HepG2 (cell line): ENCODE measurements around the gene DNAJB2. TPM values are rescaled to one million over a fixed set of nuclear protein-coding genes. Genes with fewer than 3 reads are reported as not detected.

Experiments
- ATF7 ChIP-seq, 2 experiments: fragments of 450-650 bp in 1 of 2; sonication (generic) in 1 of 2; formaldehyde crosslinking in 1 of 2; IDR thresholded peaks; 2 replicates each; pipeline versions ENCODE4 v1.4.0 to v1.6.1; 2016 to 2020; ENCODE audit warnings: antibody characterized with exemption in 1 of 2, mild to moderate bottlenecking in 1 of 2, missing genetic modification reagents in 1 of 2
- ELF4 ChIP-seq: sonication (generic); formaldehyde crosslinking; IDR thresholded peaks from 2 replicates; pipeline ENCODE4 v1.5.0; 2020; ENCODE audit warnings: missing genetic modification reagents, mild to moderate bottlenecking, moderate library complexity, borderline replicate concordance
- FOXA1 ChIP-seq, 2 experiments: fragments of 450-650 bp in 1 of 2; sonication (generic) in 1 of 2; formaldehyde crosslinking in 1 of 2; IDR thresholded peaks; 2 replicates each; pipeline versions ENCODE4 v1.4.0 to v1.6.1; 2016 to 2020; ENCODE audit warnings: missing genetic modification reagents in 1 of 2
- HOXA7 ChIP-seq: sonication (generic); formaldehyde crosslinking; IDR thresholded peaks from 2 replicates; pipeline ENCODE4 v1.8.1; 2022; ENCODE audit warnings: mild to moderate bottlenecking, missing genetic modification reagents, moderate library complexity
- IRF2 ChIP-seq: IDR thresholded peaks from 2 replicates; pipeline ENCODE4 v1.6.1; 2018; ENCODE audit warnings: missing genetic modification reagents, missing compliant biosample characterization
- LCORL ChIP-seq, 2 experiments: fragments of 450-650 bp in 1 of 2; sonication (generic) in 1 of 2; formaldehyde crosslinking in 1 of 2; IDR thresholded peaks; 2 replicates each; pipeline versions ENCODE4 v1.5.0 to v1.6.1; 2017 to 2020; ENCODE audit warnings: antibody characterized with exemption in 1 of 2, missing genetic modification reagents in 1 of 2
- MLLT10 ChIP-seq: sonication (generic); formaldehyde crosslinking; IDR thresholded peaks from 2 replicates; pipeline ENCODE4 v1.4.0; 2020; ENCODE audit warnings: missing genetic modification reagents
- MNT ChIP-seq: fragments of 450-650 bp; IDR thresholded peaks from 2 replicates; pipeline ENCODE4 v1.6.1; 2016
- POLR2AphosphoS5 ChIP-seq: IDR thresholded peaks from 2 replicates; pipeline ENCODE4 v1.6.1; 2012; ENCODE audit warnings: low read depth, low read length
- SMC3 ChIP-seq: IDR thresholded peaks from 2 replicates; pipeline ENCODE4 v1.6.1; 2011; ENCODE audit warnings: low read length, improper control_type of control experiment
- ZNF138 ChIP-seq: sonication (generic); formaldehyde crosslinking; IDR thresholded peaks from 2 replicates; pipeline ENCODE4 v1.5.0; 2020; ENCODE audit warnings: mild to moderate bottlenecking, low read depth, missing genetic modification reagents
- ZNF17 ChIP-seq: sonication (generic); formaldehyde crosslinking; IDR thresholded peaks from 2 replicates; pipeline ENCODE4 v1.5.0; 2020; ENCODE audit warnings: mild to moderate bottlenecking, missing genetic modification reagents
- ZNF251 ChIP-seq: sonication (generic); formaldehyde crosslinking; IDR thresholded peaks from 2 replicates; pipeline ENCODE4 v1.9.0; 2021; ENCODE audit warnings: mild to moderate bottlenecking, missing genetic modification reagents
- ZNF343 ChIP-seq: sonication (generic); formaldehyde crosslinking; IDR thresholded peaks from 2 replicates; pipeline ENCODE4 v1.4.0; 2020; ENCODE audit warnings: mild to moderate bottlenecking, missing genetic modification reagents
- ZNF563 ChIP-seq: sonication (generic); formaldehyde crosslinking; IDR thresholded peaks from 2 replicates; pipeline ENCODE4 v1.8.0; 2022; ENCODE audit warnings: mild to moderate bottlenecking, moderate library complexity, missing genetic modification reagents
- ZNF672 ChIP-seq: sonication (generic); formaldehyde crosslinking; IDR thresholded peaks from 2 replicates; pipeline ENCODE4 v1.8.1; 2022; ENCODE audit warnings: missing genetic modification reagents
- polyA plus RNA-seq, 8 experiments: library from polyadenylated mRNA; depleted of rRNA in 3 of 8; stranded (reverse) in 7 of 8; unstranded in 1 of 8; fragments of >200 nt; fragmentation: Illumina TruSeq in 4 of 8; extraction: Trizol in 4 of 8; gene quantifications; 2 replicates each; pipeline versions ENCODE4 v1.2.1 to v1.2.3, GENCODE V29; 2011 to 2016; ENCODE audit warnings: low read depth in 4 of 8, missing spikeins in 1 of 8, mixed read lengths in 1 of 8; ENCODE audit not compliant: insufficient read depth in 1 of 8
- total RNA-seq, 5 experiments: library from RNA; depleted of rRNA; stranded (reverse); fragments of >200 nt; fragmentation: Illumina TruSeq; extraction: Trizol; gene quantifications; 2 replicates each; pipeline ENCODE4 v1.2.3, GENCODE V29; 2016; ENCODE audit warnings: low read depth in 1 of 5
- TF ChIP-seq, protein P1 (sequence below): sonication (generic); formaldehyde crosslinking; conservative IDR thresholded peaks from 2 replicates; pipeline ENCODE4 v1.4.0; 2020; ENCODE audit warnings: missing genetic modification reagents
- TF ChIP-seq, protein P2 (sequence below): sonication (generic); formaldehyde crosslinking; IDR thresholded peaks from 2 replicates; pipeline ENCODE4 v1.5.0; 2020; ENCODE audit warnings: mild to moderate bottlenecking, missing genetic modification reagents
- TF ChIP-seq, protein P3 (sequence below): sonication (generic); formaldehyde crosslinking; IDR thresholded peaks from 2 replicates; pipeline ENCODE4 v1.8.0; 2022; ENCODE audit warnings: missing genetic modification reagents, mild to moderate bottlenecking, borderline replicate concordance
- TF ChIP-seq, protein P4 (sequence below): sonication (generic); formaldehyde crosslinking; IDR thresholded peaks from 2 replicates; pipeline ENCODE4 v1.5.1; 2020; ENCODE audit warnings: mild to moderate bottlenecking, missing genetic modification reagents, borderline replicate concordance

DNAJB2 gene
- total and polyA plus RNA-seq, 2 of the 13 experiments (the other 11 are each of a cell fraction or from before 2014, with no cell fraction given) = 21.3 to 31.1 TPM

DNA sequence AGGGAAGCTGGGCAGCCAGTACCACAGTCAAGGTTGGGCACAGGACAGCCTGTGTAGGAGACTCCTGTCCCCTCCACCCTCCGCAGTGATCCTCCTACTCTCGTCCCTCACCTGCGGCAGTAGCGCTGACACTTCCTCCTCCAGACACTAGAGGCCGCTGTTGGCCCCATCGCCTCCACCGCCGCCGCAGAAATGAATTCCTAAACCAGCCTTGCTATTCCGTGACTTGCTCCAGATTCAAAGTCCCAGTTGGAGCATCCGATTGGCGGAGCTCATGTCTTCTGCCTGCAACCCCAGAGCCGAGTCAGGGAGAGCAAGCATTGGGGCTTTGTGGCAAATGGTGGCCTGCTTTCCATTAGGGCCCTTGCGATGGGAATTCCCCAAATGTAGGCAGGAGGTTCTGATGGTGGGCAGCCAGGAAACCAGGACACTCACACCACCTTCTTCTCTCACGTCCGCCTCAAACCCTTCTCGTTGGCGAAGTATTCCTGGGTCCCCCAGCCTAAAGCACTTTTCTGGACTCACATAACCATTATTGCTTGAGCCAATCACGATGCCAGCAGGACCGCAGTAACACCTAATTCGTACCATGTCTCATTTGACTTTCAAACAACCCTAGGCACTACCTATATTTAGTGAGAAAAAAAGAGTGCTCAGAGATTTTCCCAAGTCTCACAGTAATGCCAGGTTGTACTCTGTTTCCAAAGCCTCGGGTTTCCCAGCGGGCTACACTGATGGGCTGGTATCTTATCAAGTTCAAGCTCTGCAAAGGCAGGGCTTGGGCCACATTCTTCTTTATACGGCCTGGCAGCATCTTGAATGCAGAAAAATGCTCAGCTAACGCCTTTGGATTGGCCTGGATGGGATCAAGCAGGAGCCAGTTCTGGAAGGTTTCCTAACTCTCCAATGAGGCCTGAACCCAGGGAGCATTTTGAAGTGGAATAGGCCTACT is 1.2 kb upstream of the DNAJB2 start (continued):
- TF ChIP-seq, protein P1, sequence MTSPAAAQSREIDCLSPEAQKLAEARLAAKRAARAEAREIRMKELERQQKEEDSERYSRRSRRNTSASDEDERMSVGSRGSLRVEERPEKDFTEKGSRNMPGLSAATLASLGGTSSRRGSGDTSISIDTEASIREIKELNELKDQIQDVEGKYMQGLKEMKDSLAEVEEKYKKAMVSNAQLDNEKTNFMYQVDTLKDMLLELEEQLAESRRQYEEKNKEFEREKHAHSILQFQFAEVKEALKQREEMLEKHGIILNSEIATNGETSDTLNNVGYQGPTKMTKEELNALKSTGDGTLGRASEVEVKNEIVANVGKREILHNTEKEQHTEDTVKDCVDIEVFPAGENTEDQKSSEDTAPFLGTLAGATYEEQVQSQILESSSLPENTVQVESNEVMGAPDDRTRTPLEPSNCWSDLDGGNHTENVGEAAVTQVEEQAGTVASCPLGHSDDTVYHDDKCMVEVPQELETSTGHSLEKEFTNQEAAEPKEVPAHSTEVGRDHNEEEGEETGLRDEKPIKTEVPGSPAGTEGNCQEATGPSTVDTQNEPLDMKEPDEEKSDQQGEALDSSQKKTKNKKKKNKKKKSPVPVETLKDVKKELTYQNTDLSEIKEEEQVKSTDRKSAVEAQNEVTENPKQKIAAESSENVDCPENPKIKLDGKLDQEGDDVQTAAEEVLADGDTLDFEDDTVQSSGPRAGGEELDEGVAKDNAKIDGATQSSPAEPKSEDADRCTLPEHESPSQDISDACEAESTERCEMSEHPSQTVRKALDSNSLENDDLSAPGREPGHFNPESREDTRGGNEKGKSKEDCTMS (CRISPR knock-in tag) = no peak
- TF ChIP-seq HOXA7 (CRISPR knock-in tag) = no peak
- no peak for TF ChIP-seq ZNF138
- TF ChIP-seq SMC3 = peak; percentile 52
- TF ChIP-seq MNT = no peak
- TF ChIP-seq ZNF672 (CRISPR knock-in tag) = no peak
- no peak for TF ChIP-seq ZNF251 (CRISPR knock-in tag)
- no peak for TF ChIP-seq FOXA1 (IDR thresholded peaks at IDR 0.05)
- TF ChIP-seq FOXA1 (CRISPR knock-in tag; IDR thresholded peaks at IDR 0.05) = no peak
- TF ChIP-seq POLR2AphosphoS5 = no peak
- TF ChIP-seq, protein P2, sequence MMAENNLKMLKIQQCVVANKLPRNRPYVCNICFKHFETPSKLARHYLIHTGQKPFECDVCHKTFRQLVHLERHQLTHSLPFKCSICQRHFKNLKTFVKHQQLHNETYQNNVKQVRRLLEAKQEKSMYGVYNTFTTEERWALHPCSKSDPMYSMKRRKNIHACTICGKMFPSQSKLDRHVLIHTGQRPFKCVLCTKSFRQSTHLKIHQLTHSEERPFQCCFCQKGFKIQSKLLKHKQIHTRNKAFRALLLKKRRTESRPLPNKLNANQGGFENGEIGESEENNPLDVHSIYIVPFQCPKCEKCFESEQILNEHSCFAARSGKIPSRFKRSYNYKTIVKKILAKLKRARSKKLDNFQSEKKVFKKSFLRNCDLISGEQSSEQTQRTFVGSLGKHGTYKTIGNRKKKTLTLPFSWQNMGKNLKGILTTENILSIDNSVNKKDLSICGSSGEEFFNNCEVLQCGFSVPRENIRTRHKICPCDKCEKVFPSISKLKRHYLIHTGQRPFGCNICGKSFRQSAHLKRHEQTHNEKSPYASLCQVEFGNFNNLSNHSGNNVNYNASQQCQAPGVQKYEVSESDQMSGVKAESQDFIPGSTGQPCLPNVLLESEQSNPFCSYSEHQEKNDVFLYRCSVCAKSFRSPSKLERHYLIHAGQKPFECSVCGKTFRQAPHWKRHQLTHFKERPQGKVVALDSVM (CRISPR knock-in tag) = no peak
- no peak for TF ChIP-seq ELF4 (CRISPR knock-in tag)
- TF ChIP-seq, protein P3, sequence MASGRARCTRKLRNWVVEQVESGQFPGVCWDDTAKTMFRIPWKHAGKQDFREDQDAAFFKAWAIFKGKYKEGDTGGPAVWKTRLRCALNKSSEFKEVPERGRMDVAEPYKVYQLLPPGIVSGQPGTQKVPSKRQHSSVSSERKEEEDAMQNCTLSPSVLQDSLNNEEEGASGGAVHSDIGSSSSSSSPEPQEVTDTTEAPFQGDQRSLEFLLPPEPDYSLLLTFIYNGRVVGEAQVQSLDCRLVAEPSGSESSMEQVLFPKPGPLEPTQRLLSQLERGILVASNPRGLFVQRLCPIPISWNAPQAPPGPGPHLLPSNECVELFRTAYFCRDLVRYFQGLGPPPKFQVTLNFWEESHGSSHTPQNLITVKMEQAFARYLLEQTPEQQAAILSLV (CRISPR knock-in tag) = peak; percentile 65; the same call in 1 of the 2 replicates
- peak; percentile 59; the same call in 1 of the 2 replicates for TF ChIP-seq IRF2 (CRISPR knock-in tag)
- 0 out of 2 replicates have a peak, but pooled peaks have one; percentile 47 for TF ChIP-seq ZNF343
- TF ChIP-seq ZNF563 (CRISPR knock-in tag) = no peak
- TF ChIP-seq, protein P4, sequence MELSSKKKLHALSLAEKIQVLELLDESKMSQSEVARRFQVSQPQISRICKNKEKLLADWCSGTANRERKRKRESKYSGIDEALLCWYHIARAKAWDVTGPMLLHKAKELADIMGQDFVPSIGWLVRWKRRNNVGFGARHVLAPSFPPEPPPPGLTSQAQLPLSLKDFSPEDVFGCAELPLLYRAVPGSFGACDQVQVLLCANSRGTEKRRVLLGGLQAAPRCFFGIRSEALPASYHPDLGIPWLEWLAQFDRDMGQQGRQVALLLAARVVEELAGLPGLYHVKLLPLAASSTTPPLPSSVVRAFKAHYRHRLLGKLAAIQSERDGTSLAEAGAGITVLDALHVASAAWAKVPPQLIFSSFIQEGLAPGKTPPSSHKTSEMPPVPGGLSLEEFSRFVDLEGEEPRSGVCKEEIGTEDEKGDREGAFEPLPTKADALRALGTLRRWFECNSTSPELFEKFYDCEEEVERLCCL = no peak
- no peak for TF ChIP-seq ZNF17
- no peak for TF ChIP-seq MLLT10 (CRISPR knock-in tag)
- no peak for TF ChIP-seq ATF7 (IDR thresholded peaks at IDR 0.05)
- no peak for TF ChIP-seq ATF7 (CRISPR knock-in tag; IDR thresholded peaks at IDR 0.05)
- TF ChIP-seq LCORL (IDR thresholded peaks at IDR 0.05) = no peak
- peak; percentile 71; the same call in 1 of the 2 replicates for TF ChIP-seq LCORL (CRISPR knock-in tag; IDR thresholded peaks at IDR 0.05)
